Kidney epithelial cell (primary cell): ENCODE results near the gene STAG1. TPM values are rescaled to one million over a fixed set of nuclear protein-coding genes. Genes with fewer than 3 reads are reported as not detected.
"Not testable (repeated sequence)": the region's sequence is repeated elsewhere in the genome, so short reads cannot be mapped to it uniquely, and the experiment has no call there.

Experiments
- DNase-seq: peaks from one replicate; pipeline ENCODE4 v3.0.0-alpha.2; 2010; ENCODE audit warnings: low read depth
- H3K27me3 ChIP-seq: 2 replicates; pipeline ENCODE4 v1.6.0; 2011; ENCODE audit warnings: low read length; ENCODE audit not compliant: control insufficient read depth, insufficient read depth
- H3K36me3 ChIP-seq: 2 replicates; pipeline ENCODE4 v1.5.1; 2011; ENCODE audit warnings: low read length; ENCODE audit not compliant: control insufficient read depth, insufficient read depth
- H3K4me3 ChIP-seq: 2 replicates; pipeline ENCODE4 v1.5.1; 2011; ENCODE audit warnings: low read depth, mild to moderate bottlenecking, control low read depth, low read length
- CTCF ChIP-seq: IDR thresholded peaks from 2 replicates; pipeline ENCODE4 v1.5.1; 2011; ENCODE audit warnings: mild to moderate bottlenecking, moderate library complexity, low read length, control low read depth, inconsistent platforms; ENCODE audit not compliant: insufficient read depth, poor library complexity, severe bottlenecking
- total RNA-seq: library from RNA; depleted of rRNA; stranded (reverse); fragments of >200 nt; gene quantifications from 2 replicates; pipeline ENCODE4 v1.2.3, GENCODE V29; 2015

STAG1 gene
- total RNA-seq, 1 donor from 2014 or later, result 20.7 TPM

- no peak overlapping the region for H3K4me3 ChIP-seq
- TF ChIP-seq CTCF, result no peak
- H3K36me3 ChIP-seq, result no peaks in the 10 kb centered on the region
- H3K27me3 ChIP-seq, result no peaks in the 10 kb centered on the region
- no peak for DNase-seq
Observed at GRCh38 chr3:136577791-136578190, 174.4 kb downstream of the STAG1 start.

- no peak for DNase-seq
- Histone ChIP-seq H3K4me3 (no peak overlapping the region), H3K27me3 (no peaks in the 10 kb centered on the region), H3K36me3 (no peaks in the 10 kb centered on the region)
- TF ChIP-seq CTCF, result no peak
Observed at GRCh38 chr3:136576279-136577009, 175.7 kb downstream of the STAG1 start.

- no peak for DNase-seq
- Histone ChIP-seq H3K27me3 (no peaks in the 10 kb centered on the region), H3K4me3 (no peak overlapping the region), H3K36me3 (no peaks in the 10 kb centered on the region)
- no peak for TF ChIP-seq CTCF
Observed at GRCh38 chr3:136567599-136568188, 184.5 kb downstream of the STAG1 start.

- not testable (repeated sequence) for H3K27me3 ChIP-seq, H3K36me3 ChIP-seq, DNase-seq, H3K4me3 ChIP-seq
Observed at GRCh38 chr3:136564962-136565361, 187.2 kb downstream of the STAG1 start.

- Histone ChIP-seq H3K27me3 (no peaks in the 10 kb centered on the region), H3K4me3 (no peak overlapping the region), H3K36me3 (no peaks in the 10 kb centered on the region)
- TF ChIP-seq CTCF, result no peak
- no peak for DNase-seq
Observed at GRCh38 chr3:136562026-136562425, 190.2 kb downstream of the STAG1 start.

- H3K27me3 ChIP-seq, result no peaks in the 10 kb centered on the region
- DNase-seq, result peak; percentile 2
- no peaks in the 10 kb centered on the region for H3K36me3 ChIP-seq
- no peak for TF ChIP-seq CTCF
- no peak overlapping the region for H3K4me3 ChIP-seq
Observed at GRCh38 chr3:136559896-136560295, 192.3 kb downstream of the STAG1 start.

- H3K4me3 ChIP-seq, H3K27me3 ChIP-seq, DNase-seq, H3K36me3 ChIP-seq: not testable (repeated sequence)
Observed at GRCh38 chr3:136549461-136549860, 202.7 kb downstream of the STAG1 start.
